ENCODE data around the gene ELL. TPM values are rescaled to one million over a fixed set of nuclear protein-coding genes. Genes with fewer than 3 reads are reported as not detected.
A peak's percentile ranks its signal among the peaks of the same experiment; 100 is the strongest.

Gene ELL
- polyA plus RNA-seq (2013, experiment 1 of 2): 6.1 TPM
- polyA plus RNA-seq (2013, experiment 2 of 2): 5.8 TPM

- Histone ChIP-seq H3K36me3 (ENCODE audit: insufficient read depth, low read length) (no peaks in the 10 kb centered on the region), H3K9me3 (ENCODE audit: insufficient read depth, low read depth, low read length) (no peaks in the 10 kb centered on the region), H3K4me3 (ENCODE audit: low read length) (peak within 1 kb of the TSS; percentile 100), H3K27me3 (ENCODE audit: insufficient read depth, low read length) (no peaks in the 10 kb centered on the region), H3K4me1 (ENCODE audit: insufficient read depth, low read length) (peaks cover 5% of the 10 kb centered on the region), H3K9ac (ENCODE audit: low read depth, low read length) (peak within 1 kb of the TSS; percentile 94), H3K27ac (ENCODE audit: low read depth, low read length) (peak within 1 kb of the TSS; percentile 78; the same call in 1 of the 2 replicates)
- WGBS: under 1% methylated on average over 52 of the region's 52 CpGs
Observed at GRCh38 chr19:18521692-18522123, at the start of gene ELL. TSS of gene ELL (minus strand) at chr19:18522070. CDS start at chr19:18522055, 15 bp downstream.

- H3K4me3 ChIP-seq (ENCODE audit: low read length): no peak overlapping the region
- no peak overlapping the region for H3K9ac ChIP-seq (ENCODE audit: low read depth, low read length)
- whole genome bisulfite sequencing: 98% methylated on average over 15 of the region's 15 CpGs
- H3K27ac ChIP-seq (ENCODE audit: low read depth, low read length): no peak overlapping the region
- H3K4me1 ChIP-seq (ENCODE audit: insufficient read depth, low read length): peaks cover 8% of the 10 kb centered on the region; the same call in 1 of the 2 replicates
- H3K27me3 ChIP-seq (ENCODE audit: insufficient read depth, low read length): no peaks in the 10 kb centered on the region
- H3K36me3 ChIP-seq (ENCODE audit: insufficient read depth, low read length): peaks cover 64% of the 10 kb centered on the region
- no peaks in the 10 kb centered on the region for H3K9me3 ChIP-seq (ENCODE audit: insufficient read depth, low read depth, low read length)
Observed at GRCh38 chr19:18568367-18568766, 46.5 kb upstream of the ELL start.

DNA sequence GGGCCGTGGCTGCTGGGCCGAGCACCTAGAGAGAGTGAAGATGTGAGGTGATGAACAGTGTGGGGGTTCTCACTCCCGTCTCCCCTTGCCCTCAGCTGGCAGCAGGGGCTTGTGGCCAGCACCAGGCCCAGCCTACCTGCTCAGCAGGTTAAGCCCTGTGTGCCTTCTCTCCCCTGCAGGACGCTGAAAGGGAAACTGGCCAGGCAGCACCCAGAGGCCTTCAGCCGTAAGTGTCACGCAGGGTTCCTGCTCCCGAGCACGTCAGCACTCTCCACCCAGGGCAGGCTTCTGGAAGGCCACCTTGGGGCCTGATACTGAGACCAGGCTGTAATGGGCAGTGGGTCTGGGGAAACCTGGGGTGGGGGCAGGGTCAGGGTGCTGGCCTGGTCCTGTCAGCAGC is 45.1 kb upstream of the ELL start:
- Histone ChIP-seq H3K4me1 (ENCODE audit: insufficient read depth, low read length) (no peaks in the 10 kb centered on the region), H3K9me3 (ENCODE audit: insufficient read depth, low read depth, low read length) (no peaks in the 10 kb centered on the region), H3K27me3 (ENCODE audit: insufficient read depth, low read length) (no peaks in the 10 kb centered on the region), H3K27ac (ENCODE audit: low read depth, low read length) (no peak overlapping the region), H3K4me3 (ENCODE audit: low read length) (no peak overlapping the region), H3K36me3 (ENCODE audit: insufficient read depth, low read length) (peaks cover 72% of the 10 kb centered on the region), H3K9ac (ENCODE audit: low read depth, low read length) (no peak overlapping the region)
- WGBS: 92% methylated on average over 8 of the region's 8 CpGs

DNA sequence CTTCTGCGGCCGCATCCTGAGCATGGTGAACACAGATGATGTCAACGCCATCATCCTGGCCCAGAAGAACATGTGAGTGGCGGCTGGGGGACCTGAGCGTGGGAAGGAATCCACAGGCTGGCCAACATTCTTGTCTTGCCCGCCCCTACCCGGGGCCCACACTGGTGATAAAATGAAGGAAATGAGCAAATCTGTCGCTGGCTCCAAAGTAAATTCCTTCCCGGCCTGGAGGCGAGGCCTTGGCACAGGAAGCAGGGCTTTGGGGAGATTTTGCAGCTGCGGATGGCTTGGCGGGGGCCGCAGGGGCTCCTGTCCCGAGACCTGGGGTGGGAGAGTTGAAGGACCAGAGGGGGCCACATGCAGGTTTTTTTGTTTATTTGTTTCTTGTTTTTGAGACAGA is 40.2 kb upstream of the ELL start:
- H3K27me3 ChIP-seq (ENCODE audit: insufficient read depth, low read length): no peaks in the 10 kb centered on the region
- H3K36me3 ChIP-seq (ENCODE audit: insufficient read depth, low read length): peaks cover 52% of the 10 kb centered on the region
- no peak overlapping the region for H3K9ac ChIP-seq (ENCODE audit: low read depth, low read length)
- H3K4me3 ChIP-seq (ENCODE audit: low read length): no peak overlapping the region
- H3K9me3 ChIP-seq (ENCODE audit: insufficient read depth, low read depth, low read length): no peaks in the 10 kb centered on the region
- 93% methylated on average over 14 of the region's 14 CpGs for WGBS
- H3K4me1 ChIP-seq (ENCODE audit: insufficient read depth, low read length): no peaks in the 10 kb centered on the region
- no peak overlapping the region for H3K27ac ChIP-seq (ENCODE audit: low read depth, low read length)

GRCh38 chr19:18559685-18560084 is 37.8 kb upstream of the ELL start:
- H3K36me3 ChIP-seq (ENCODE audit: insufficient read depth, low read length): peaks cover 29% of the 10 kb centered on the region
- no peaks in the 10 kb centered on the region for H3K27me3 ChIP-seq (ENCODE audit: insufficient read depth, low read length)
- H3K4me1 ChIP-seq (ENCODE audit: insufficient read depth, low read length): no peaks in the 10 kb centered on the region
- H3K4me3 ChIP-seq (ENCODE audit: low read length): no peak overlapping the region
- no peak overlapping the region; the same call in 1 of the 2 replicates for H3K9ac ChIP-seq (ENCODE audit: low read depth, low read length)
- WGBS: 94% methylated on average over 5 of the region's 5 CpGs
- H3K27ac ChIP-seq (ENCODE audit: low read depth, low read length): no peak overlapping the region
- no peaks in the 10 kb centered on the region for H3K9me3 ChIP-seq (ENCODE audit: insufficient read depth, low read depth, low read length)

DNA sequence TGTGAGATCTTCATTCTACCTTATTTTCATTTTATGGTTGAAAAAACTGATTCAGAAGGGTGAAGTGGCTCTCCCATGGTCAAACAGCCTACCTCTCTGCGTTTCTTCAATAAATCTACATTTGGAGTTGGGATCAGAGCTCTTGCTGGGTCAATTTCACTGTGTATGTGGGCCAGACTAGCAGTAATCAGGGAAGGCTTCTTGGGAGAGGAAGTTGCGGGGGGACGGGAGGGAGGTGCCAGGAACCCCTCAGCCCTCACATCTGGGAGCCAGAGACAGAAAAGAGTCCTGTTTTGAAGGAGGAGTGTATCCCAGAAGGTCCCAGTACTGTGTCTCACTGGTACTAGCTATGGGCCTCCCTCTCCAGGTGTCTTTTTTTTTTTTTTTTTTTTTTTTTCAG is 36.7 kb upstream of the ELL start:
- WGBS: 83% methylated on average over 3 of the region's 3 CpGs
- Histone ChIP-seq H3K4me1 (ENCODE audit: insufficient read depth, low read length) (no peaks in the 10 kb centered on the region), H3K27me3 (ENCODE audit: insufficient read depth, low read length) (no peaks in the 10 kb centered on the region), H3K36me3 (ENCODE audit: insufficient read depth, low read length) (peaks cover 23% of the 10 kb centered on the region), H3K4me3 (ENCODE audit: low read length) (peak overlapping the region; percentile 82), H3K9me3 (ENCODE audit: insufficient read depth, low read depth, low read length) (no peaks in the 10 kb centered on the region), H3K27ac (ENCODE audit: low read depth, low read length) (peak overlapping the region; percentile 56; the same call in 1 of the 2 replicates), H3K9ac (ENCODE audit: low read depth, low read length) (peak overlapping the region; percentile 75)

- no peaks in the 10 kb centered on the region for H3K4me1 ChIP-seq (ENCODE audit: insufficient read depth, low read length)
- peak overlapping the region; percentile 56 for H3K27ac ChIP-seq (ENCODE audit: low read depth, low read length)
- peak overlapping the region; percentile 75 for H3K9ac ChIP-seq (ENCODE audit: low read depth, low read length)
- peak overlapping the region; percentile 82 for H3K4me3 ChIP-seq (ENCODE audit: low read length)
- no peaks in the 10 kb centered on the region for H3K27me3 ChIP-seq (ENCODE audit: insufficient read depth, low read length)
- WGBS: 17% methylated on average over 11 of the region's 11 CpGs
- H3K36me3 ChIP-seq (ENCODE audit: insufficient read depth, low read length): peaks cover 22% of the 10 kb centered on the region
- H3K9me3 ChIP-seq (ENCODE audit: insufficient read depth, low read depth, low read length): no peaks in the 10 kb centered on the region
Observed at GRCh38 chr19:18558202-18558555, 36.3 kb upstream of the ELL start.

GRCh38 chr19:18557411-18558201 is 35.7 kb upstream of the ELL start, which contains the start of gene KXD1:
TSS of gene KXD1 (plus strand) at chr19:18557870. CDS start at chr19:18562057, 4,187 bp downstream.
- H3K9me3 ChIP-seq (ENCODE audit: insufficient read depth, low read depth, low read length): no peaks in the 10 kb centered on the region
- H3K9ac ChIP-seq (ENCODE audit: low read depth, low read length): peak within 1 kb of the TSS; percentile 75
- H3K36me3 ChIP-seq (ENCODE audit: insufficient read depth, low read length): peaks cover 16% of the 10 kb centered on the region
- H3K4me3 ChIP-seq (ENCODE audit: low read length): peak within 1 kb of the TSS; percentile 82
- H3K27me3 ChIP-seq (ENCODE audit: insufficient read depth, low read length): no peaks in the 10 kb centered on the region
- 1% methylated on average over 57 of the region's 58 CpGs for WGBS
- H3K4me1 ChIP-seq (ENCODE audit: insufficient read depth, low read length): no peaks in the 10 kb centered on the region
- H3K27ac ChIP-seq (ENCODE audit: low read depth, low read length): peak within 1 kb of the TSS; percentile 56

DNA sequence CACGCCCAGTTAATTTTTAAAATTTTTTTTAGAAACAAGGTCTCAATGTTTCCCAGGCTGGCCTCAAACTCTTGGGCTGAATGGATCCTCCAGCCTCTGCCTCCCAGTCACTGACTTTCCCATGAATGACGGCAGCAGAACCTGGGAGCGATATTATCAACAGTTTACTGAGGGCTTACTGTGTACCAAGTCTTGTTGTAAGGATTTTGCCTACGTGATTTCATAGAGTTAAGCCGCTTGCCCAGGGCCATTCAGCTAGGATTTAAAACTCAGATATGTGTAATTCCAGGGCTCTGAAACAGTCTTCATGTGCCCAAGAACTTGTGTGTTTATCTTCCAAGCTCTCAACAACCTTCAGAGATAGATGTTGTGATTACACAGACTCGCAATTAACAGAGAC is 29.8 kb upstream of the ELL start:
- Histone ChIP-seq H3K4me3 (ENCODE audit: low read length) (no peak overlapping the region), H3K9me3 (ENCODE audit: insufficient read depth, low read depth, low read length) (no peaks in the 10 kb centered on the region), H3K27me3 (ENCODE audit: insufficient read depth, low read length) (no peaks in the 10 kb centered on the region), H3K4me1 (ENCODE audit: insufficient read depth, low read length) (no peaks in the 10 kb centered on the region), H3K36me3 (ENCODE audit: insufficient read depth, low read length) (no peaks in the 10 kb centered on the region), H3K27ac (ENCODE audit: low read depth, low read length) (no peak overlapping the region), H3K9ac (ENCODE audit: low read depth, low read length) (no peak overlapping the region)
- 89% methylated on average over 6 of the region's 6 CpGs for WGBS

- Histone ChIP-seq H3K4me1 (ENCODE audit: insufficient read depth, low read length) (peaks cover 6% of the 10 kb centered on the region), H3K4me3 (ENCODE audit: low read length) (peak overlapping the region; percentile 58), H3K9me3 (ENCODE audit: insufficient read depth, low read depth, low read length) (no peaks in the 10 kb centered on the region), H3K27ac (ENCODE audit: low read depth, low read length) (no peak overlapping the region), H3K9ac (ENCODE audit: low read depth, low read length) (peak overlapping the region; percentile 13; the same call in 1 of the 2 replicates), H3K36me3 (ENCODE audit: insufficient read depth, low read length) (peaks cover 24% of the 10 kb centered on the region), H3K27me3 (ENCODE audit: insufficient read depth, low read length) (no peaks in the 10 kb centered on the region)
- under 1% methylated on average over 10 of the region's 12 CpGs for WGBS
Observed at GRCh38 chr19:18543814-18544475, 22.1 kb upstream of the ELL start.
